ENCODE results near the gene ADGRA1.

DNA sequence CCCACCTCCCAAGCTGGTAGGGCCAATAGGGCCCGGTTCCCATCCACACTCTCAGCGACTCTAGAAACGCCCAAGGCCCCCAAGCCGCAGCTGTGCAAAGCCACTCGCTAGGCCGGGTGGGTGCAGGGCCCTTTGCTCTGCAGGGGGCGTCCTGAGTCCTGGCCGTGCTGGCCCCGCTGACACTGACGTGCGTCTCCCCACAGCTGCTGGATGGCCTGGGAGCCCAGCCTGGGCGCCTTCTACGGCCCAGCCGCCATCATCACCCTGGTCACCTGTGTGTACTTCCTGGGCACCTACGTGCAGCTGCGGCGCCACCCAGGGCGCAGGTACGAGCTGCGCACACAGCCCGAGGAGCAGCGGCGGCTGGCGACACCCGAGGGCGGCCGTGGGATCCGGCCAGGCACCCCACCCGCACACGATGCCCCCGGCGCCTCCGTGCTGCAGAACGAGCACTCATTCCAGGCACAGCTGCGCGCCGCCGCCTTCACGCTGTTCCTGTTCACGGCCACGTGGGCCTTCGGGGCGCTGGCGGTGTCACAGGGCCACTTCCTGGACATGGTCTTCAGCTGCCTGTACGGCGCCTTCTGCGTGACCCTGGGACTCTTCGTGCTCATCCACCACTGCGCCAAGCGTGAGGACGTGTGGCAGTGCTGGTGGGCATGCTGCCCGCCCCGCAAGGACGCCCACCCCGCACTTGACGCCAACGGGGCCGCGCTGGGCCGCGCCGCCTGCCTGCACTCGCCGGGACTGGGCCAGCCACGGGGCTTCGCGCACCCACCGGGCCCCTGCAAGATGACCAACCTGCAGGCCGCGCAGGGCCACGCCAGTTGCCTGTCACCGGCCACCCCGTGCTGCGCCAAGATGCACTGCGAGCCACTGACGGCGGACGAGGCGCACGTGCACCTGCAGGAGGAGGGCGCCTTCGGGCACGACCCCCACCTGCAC is 40.7 kb downstream of the ADGRA1 start:
- TF ChIP-seq POLR2A (IDR thresholded peaks at IDR 0.05; ENCODE audit: low read length) (no peak), HOXB13 (CRISPR knock-in tag; IDR thresholded peaks at IDR 0.05; ENCODE audit: low read depth) (no peak), CTCF (IDR thresholded peaks at IDR 0.05) (no peak), RAD21 (conservative IDR thresholded peaks at IDR 0.05 in 1 of 2, IDR thresholded peaks at IDR 0.05 in 1 of 2) (no peak), REST (IDR thresholded peaks at IDR 0.05) (no peak), MAZ (IDR thresholded peaks at IDR 0.05; ENCODE audit: borderline replicate concordance, low read depth, low read length) (no peak), KDM5A (IDR thresholded peaks at IDR 0.05) (no peak), CEBPB (IDR thresholded peaks at IDR 0.05) (no peak)
